Measurements from ENCODE around the gene PDE6B. TPM values are rescaled to one million over a fixed set of nuclear protein-coding genes. Genes with fewer than 3 reads are reported as not detected.

The PDE6B gene
- polyA plus RNA-seq, 1 donor (not counting 4 experiments of a cell fraction or from before 2014, with no cell fraction given), result not detected

DNA sequence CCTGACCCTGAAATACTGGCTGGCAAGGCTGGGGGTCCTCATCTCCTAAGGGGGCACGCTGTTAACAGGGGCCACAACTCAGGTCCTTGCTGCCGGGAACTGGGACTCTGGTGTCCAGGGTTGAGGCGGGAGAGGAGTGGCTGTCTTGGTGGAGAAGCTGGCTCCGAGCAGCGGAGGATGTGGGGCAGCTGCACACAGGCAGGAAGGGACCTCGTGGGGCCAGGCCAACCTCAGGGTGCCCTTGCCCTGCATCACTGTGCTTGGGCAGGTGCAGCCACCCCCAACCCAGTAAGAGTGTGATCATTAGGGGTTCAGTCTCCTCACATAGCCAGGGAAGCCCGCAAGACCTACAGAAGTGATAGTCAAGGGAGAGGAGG lies 12.6 kb upstream of the PDE6B start:
- no peak overlapping the region for H3K27ac ChIP-seq (ENCODE audit: control insufficient read depth, insufficient read depth, low read length)
- no peak for FAIRE-seq
- H3K9ac ChIP-seq (ENCODE audit: control insufficient read depth, extremely low read depth, insufficient read depth, low read length), result no peak overlapping the region
- no peak for DNase-seq (ENCODE audit: low read depth, low spot score)
- H3K9me1 ChIP-seq (ENCODE audit: control insufficient read depth, extremely low read depth, insufficient read depth, low read length), result no peaks in the 10 kb centered on the region
- peaks cover 10% of the 10 kb centered on the region for H3K4me1 ChIP-seq (ENCODE audit: control insufficient read depth, extremely low read depth, insufficient read depth, low read length)
- H3K36me3 ChIP-seq (ENCODE audit: control insufficient read depth in 2 of 2, extremely low read depth in 1 of 2, insufficient read depth in 2 of 2, low read length in 2 of 2), result no peaks in the 10 kb centered on the region
- dilution Hi-C loops (cut with MboI; ENCODE audit: extremely low pct_ligation_motif_present, low sequenced_read_pairs), result no loop called here
- H3K9me3 ChIP-seq (ENCODE audit: control insufficient read depth, low read depth, low read length), result no peaks in the 10 kb centered on the region
- no peak overlapping the region for H3K4me2 ChIP-seq (ENCODE audit: control insufficient read depth, extremely low read depth, insufficient read depth, low read depth, low read length)
- H3K27me3 ChIP-seq (ENCODE audit: control insufficient read depth, extremely low read depth, insufficient read depth, low read length), result peaks cover 25% of the 10 kb centered on the region
- no peak overlapping the region for H2AFZ ChIP-seq (ENCODE audit: control insufficient read depth, low read length)
- TF ChIP-seq CTCF (optimal IDR thresholded peaks at IDR 0.05 in 1 of 3, IDR thresholded peaks at IDR 0.05 in 1 of 3, conservative IDR thresholded peaks at IDR 0.05 in 1 of 3; ENCODE audit: extremely low read depth in 1 of 3, insufficient read depth in 2 of 3, low read length in 3 of 3) (no peak), EZH2 (IDR thresholded peaks at IDR 0.05; ENCODE audit: low read length) (no peak)
- H4K20me1 ChIP-seq (ENCODE audit: control insufficient read depth, extremely low read depth, insufficient read depth, low read length), result no peaks in the 10 kb centered on the region
- H3K4me3 ChIP-seq (ENCODE audit: control insufficient read depth in 2 of 3, extremely low read depth in 1 of 3, insufficient read depth in 2 of 3, low read depth in 1 of 3, low read length in 3 of 3), result no peak overlapping the region
- no peaks in the 10 kb centered on the region for H3K79me2 ChIP-seq (ENCODE audit: control insufficient read depth, insufficient read depth, low read length)

GRCh38 chr4:613126-613525 lies 12.2 kb upstream of the PDE6B start:
- FAIRE-seq (no peak), DNase-seq (ENCODE audit: low read depth, low spot score) (no peak)
- Histone ChIP-seq H3K9ac (ENCODE audit: control insufficient read depth, extremely low read depth, insufficient read depth, low read length) (no peak overlapping the region), H3K9me3 (ENCODE audit: control insufficient read depth, low read depth, low read length) (no peaks in the 10 kb centered on the region), H3K9me1 (ENCODE audit: control insufficient read depth, extremely low read depth, insufficient read depth, low read length) (no peaks in the 10 kb centered on the region), H3K79me2 (ENCODE audit: control insufficient read depth, insufficient read depth, low read length) (no peaks in the 10 kb centered on the region), H3K27ac (ENCODE audit: control insufficient read depth, insufficient read depth, low read length) (no peak overlapping the region), H3K4me1 (ENCODE audit: control insufficient read depth, extremely low read depth, insufficient read depth, low read length) (peaks cover 10% of the 10 kb centered on the region), H4K20me1 (ENCODE audit: control insufficient read depth, extremely low read depth, insufficient read depth, low read length) (no peaks in the 10 kb centered on the region), H2AFZ (ENCODE audit: control insufficient read depth, low read length) (no peak overlapping the region), H3K4me3 (ENCODE audit: control insufficient read depth in 2 of 3, extremely low read depth in 1 of 3, insufficient read depth in 2 of 3, low read depth in 1 of 3, low read length in 3 of 3) (no peak overlapping the region), H3K4me2 (ENCODE audit: control insufficient read depth, extremely low read depth, insufficient read depth, low read depth, low read length) (no peak overlapping the region), H3K36me3 (ENCODE audit: control insufficient read depth in 2 of 2, extremely low read depth in 1 of 2, insufficient read depth in 2 of 2, low read length in 2 of 2) (no peaks in the 10 kb centered on the region), H3K27me3 (ENCODE audit: control insufficient read depth, extremely low read depth, insufficient read depth, low read length) (peaks cover 25% of the 10 kb centered on the region)
- dilution Hi-C loops (cut with MboI; ENCODE audit: extremely low pct_ligation_motif_present, low sequenced_read_pairs), result no loop called here
- TF ChIP-seq EZH2 (IDR thresholded peaks at IDR 0.05; ENCODE audit: low read length) (no peak), CTCF (optimal IDR thresholded peaks at IDR 0.05 in 1 of 3, IDR thresholded peaks at IDR 0.05 in 1 of 3, conservative IDR thresholded peaks at IDR 0.05 in 1 of 3; ENCODE audit: extremely low read depth in 1 of 3, insufficient read depth in 2 of 3, low read length in 3 of 3) (no peak)

Measured in keratinocyte (primary cell).